Psoas muscle (tissue), 8 donors: ENCODE data around the gene PRKAG2. TPM values are rescaled to one million over a fixed set of nuclear protein-coding genes. Genes with fewer than 3 reads are reported as not detected.

Experiments used
- ATAC-seq, 4 donors: fragments of 200-7000 bp; cut with Tn5 transposase; one replicate each; pipeline ENCODE4 v1.9.1; 2020; ENCODE audit warnings: moderate library complexity in 3 of 4, mild to moderate bottlenecking in 2 of 4
- DNase-seq, 2 donors: peaks; one replicate each; pipeline ENCODE4 v3.0.0-alpha.2; 2020
- H3K27ac ChIP-seq: fragments of 200-600 bp; one replicate; pipeline ENCODE4 v1.8.0; 2022
- H3K27me3 ChIP-seq, 3 donors: fragments of 200-600 bp in 1 of 3; one replicate each; pipeline versions ENCODE4 v1.6.1 to v1.8.0; 2013 to 2022; ENCODE audit warnings: low read length in 2 of 3, mild to moderate bottlenecking in 2 of 3, moderate library complexity in 1 of 3; ENCODE audit not compliant: insufficient read depth in 3 of 3
- H3K36me3 ChIP-seq, 2 donors: fragments of 200-600 bp in 1 of 2; one replicate each; pipeline versions ENCODE4 v1.6.1 to v1.8.0; 2013 to 2022; ENCODE audit warnings: low read depth in 1 of 2, mild to moderate bottlenecking in 1 of 2, moderate library complexity in 1 of 2; ENCODE audit not compliant: insufficient read depth in 1 of 2
- H3K4me1 ChIP-seq: fragments of 200-600 bp; one replicate; pipeline ENCODE4 v1.8.0; 2022
- H3K4me3 ChIP-seq: fragments of 200-600 bp; one replicate; pipeline ENCODE4 v1.8.0; 2022; ENCODE audit warnings: mild to moderate bottlenecking
- H3K9me3 ChIP-seq: fragments of 200-600 bp; one replicate; pipeline ENCODE4 v1.8.0; 2022
- WGBS, 3 donors: extraction: QIAGEN DNeasy Blood & Tissue Kit; methylation state at CpG; one replicate each; pipeline versions ENCODE4 v1.1.6 to v1.1.7; 2013; 5-methylcytosine and 5-hydroxymethylcytosine counted together
- intact Hi-C, 2 donors: fragments of 100-400 bp; cut with DNase I; formaldehyde crosslinking; loops; one replicate each; pipeline versions ENCODE4 v1.11.0 to v1.14.2; 2022
- polyA plus RNA-seq, 3 donors: library from polyadenylated mRNA; stranded (reverse); fragments of 200-250 nt; gene quantifications; one replicate each; pipeline ENCODE4 v1.2.3, GENCODE V29; 2013
- total RNA-seq, 4 donors: library from RNA; stranded (reverse); fragmentation: NEBNext Ultra II Directional in 2 of 4; extraction: Animal tissue kit (Norgen Biotek cat#: 25700) in 2 of 4; gene quantifications; one replicate each; pipeline versions ENCODE4 v1.2.1 to v1.2.4, GENCODE V29; 2021 to 2023
- TF ChIP-seq, protein P1 (sequence below): fragments of 200-600 bp; IDR thresholded peaks from one replicate; pipeline ENCODE4 v1.8.0; 2022; ENCODE audit warnings: antibody characterized with exemption
- donor health status: healthy with polysubstance abuse.
- donor health status: DM: no; HTN: no; CAD: no; lungs with moderate emphysema.
- donor health status: Bipolar disorder and iron deficiency.
- donor health status: healthy.
- donor health status: DM: yes; HTN: yes; CAD: no.
- donor health status: DM: no; HTN: no; CAD: no.
- donor health status: DM: no; HTN: no; CAD: no.
- donor health status: DM: yes; HTN: yes; CAD: no.

Gene PRKAG2
- total and polyA plus RNA-seq, 7 donors: 9.3 to 143 (median 19.8) TPM

DNA sequence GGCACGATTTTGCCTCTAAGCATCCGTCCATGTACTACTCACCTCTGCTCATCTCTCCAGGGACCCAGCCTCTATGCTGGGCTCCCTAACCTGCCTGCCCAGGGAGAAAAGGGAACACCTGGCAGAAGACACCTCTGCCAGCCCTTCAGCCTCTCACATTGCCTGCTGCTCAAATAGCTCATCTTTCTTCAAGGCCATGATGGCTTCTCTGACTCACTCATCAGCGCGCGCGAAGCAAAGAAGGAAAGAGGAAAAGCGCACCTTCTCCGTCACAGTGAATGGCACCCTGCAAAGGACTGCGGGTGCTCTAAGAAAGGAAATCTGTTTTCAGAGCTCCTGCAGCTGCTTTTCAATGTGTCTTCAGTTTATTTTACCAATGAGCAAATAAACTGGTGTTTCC, 174.0 kb downstream of the PRKAG2 start:
- no peak overlapping the region for H3K27ac ChIP-seq
- H3K36me3 ChIP-seq: no peaks in the 10 kb centered on the region
- H3K27me3 ChIP-seq: no peaks in the 10 kb centered on the region
- no peak overlapping the region for H3K4me3 ChIP-seq
- intact Hi-C loops: no loop called here
- TF ChIP-seq, protein P1, sequence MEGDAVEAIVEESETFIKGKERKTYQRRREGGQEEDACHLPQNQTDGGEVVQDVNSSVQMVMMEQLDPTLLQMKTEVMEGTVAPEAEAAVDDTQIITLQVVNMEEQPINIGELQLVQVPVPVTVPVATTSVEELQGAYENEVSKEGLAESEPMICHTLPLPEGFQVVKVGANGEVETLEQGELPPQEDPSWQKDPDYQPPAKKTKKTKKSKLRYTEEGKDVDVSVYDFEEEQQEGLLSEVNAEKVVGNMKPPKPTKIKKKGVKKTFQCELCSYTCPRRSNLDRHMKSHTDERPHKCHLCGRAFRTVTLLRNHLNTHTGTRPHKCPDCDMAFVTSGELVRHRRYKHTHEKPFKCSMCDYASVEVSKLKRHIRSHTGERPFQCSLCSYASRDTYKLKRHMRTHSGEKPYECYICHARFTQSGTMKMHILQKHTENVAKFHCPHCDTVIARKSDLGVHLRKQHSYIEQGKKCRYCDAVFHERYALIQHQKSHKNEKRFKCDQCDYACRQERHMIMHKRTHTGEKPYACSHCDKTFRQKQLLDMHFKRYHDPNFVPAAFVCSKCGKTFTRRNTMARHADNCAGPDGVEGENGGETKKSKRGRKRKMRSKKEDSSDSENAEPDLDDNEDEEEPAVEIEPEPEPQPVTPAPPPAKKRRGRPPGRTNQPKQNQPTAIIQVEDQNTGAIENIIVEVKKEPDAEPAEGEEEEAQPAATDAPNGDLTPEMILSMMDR: no peak
- DNase-seq (peak in 1 of 2 donors; percentile 10), ATAC-seq (no peak)
- H3K4me1 ChIP-seq: peaks cover 32% of the 10 kb centered on the region
- no peaks in the 10 kb centered on the region for H3K9me3 ChIP-seq
- WGBS, 3 donors: 93 to 96% (median 96%) methylated on average over 9 of the region's 9 CpGs

DNA sequence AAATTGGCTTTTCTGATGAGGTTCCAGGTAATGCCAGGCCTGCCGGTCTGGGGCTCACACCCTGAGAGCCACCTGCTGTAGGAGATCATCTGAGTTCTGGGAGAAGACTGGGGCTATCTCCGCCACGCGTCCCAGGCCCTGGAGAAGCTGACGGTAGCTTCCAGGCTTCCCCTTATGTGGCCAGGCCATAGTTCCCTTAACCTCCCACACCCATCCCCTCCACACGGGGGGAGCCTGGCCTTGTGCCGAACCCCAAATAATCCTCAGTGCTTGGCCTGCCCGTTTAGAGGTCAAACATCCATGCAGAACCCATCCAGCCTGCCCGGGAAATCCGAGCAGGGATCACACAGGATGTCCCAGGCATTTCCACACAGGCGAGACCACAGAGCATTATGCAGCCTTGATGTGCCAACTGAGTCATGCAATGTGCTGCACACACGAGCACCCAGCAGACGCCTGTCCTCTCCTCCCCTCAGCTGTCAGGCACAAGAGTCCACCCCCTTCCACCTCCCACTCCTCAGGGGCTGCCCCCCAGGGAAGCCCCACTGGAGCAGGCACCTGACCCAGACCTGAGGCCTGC, 176.2 kb downstream of the PRKAG2 start:
- Histone ChIP-seq H3K27me3 (no peaks in the 10 kb centered on the region), H3K27ac (no peak overlapping the region), H3K36me3 (no peaks in the 10 kb centered on the region), H3K9me3 (no peaks in the 10 kb centered on the region), H3K4me3 (no peak overlapping the region), H3K4me1 (peaks cover 22% of the 10 kb centered on the region)
- TF ChIP-seq, protein P1: no peak
- WGBS, 3 donors: 73 to 84% (median 74%) methylated on average over 13 of the region's 13 CpGs
- DNase-seq: no peak
- intact Hi-C loops: no loop called here
- peak in 3 of 4 donors; percentile 36 to 57 (median 55) for ATAC-seq

DNA sequence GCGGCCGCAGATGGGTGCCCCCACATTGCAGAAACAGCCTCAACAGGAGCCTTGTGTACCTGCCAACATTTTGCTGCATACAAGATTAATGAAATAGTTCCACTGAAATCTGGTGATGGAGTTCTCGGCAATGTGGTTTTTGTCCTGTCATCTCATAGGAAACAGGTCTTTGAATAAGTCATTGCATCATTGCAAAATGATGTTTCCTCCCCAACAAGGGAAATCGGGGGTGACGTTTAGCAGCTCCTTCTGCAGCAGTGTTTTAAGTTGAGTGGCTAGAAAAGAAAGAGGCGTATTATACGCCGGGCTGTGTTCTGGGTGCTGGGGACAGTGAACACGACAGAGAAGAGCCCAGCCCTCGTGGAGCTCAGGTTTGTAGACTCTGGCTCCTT, 177.0 kb downstream of the PRKAG2 start:
- DNase-seq (no peak), ATAC-seq (no peak)
- Histone ChIP-seq H3K36me3 (no peaks in the 10 kb centered on the region), H3K9me3 (no peaks in the 10 kb centered on the region), H3K4me3 (no peak overlapping the region), H3K4me1 (peaks cover 22% of the 10 kb centered on the region), H3K27me3 (no peaks in the 10 kb centered on the region), H3K27ac (no peak overlapping the region)
- 90 to 92% (median 92%) methylated on average over 10 of the region's 10 CpGs for WGBS, 3 donors
- TF ChIP-seq, protein P1: no peak
- intact Hi-C loops: loop anchor here (5.0 kb wide), 2 partner anchors 42 to 52 kb away; no protein-coding TSS in a partner anchor

DNA sequence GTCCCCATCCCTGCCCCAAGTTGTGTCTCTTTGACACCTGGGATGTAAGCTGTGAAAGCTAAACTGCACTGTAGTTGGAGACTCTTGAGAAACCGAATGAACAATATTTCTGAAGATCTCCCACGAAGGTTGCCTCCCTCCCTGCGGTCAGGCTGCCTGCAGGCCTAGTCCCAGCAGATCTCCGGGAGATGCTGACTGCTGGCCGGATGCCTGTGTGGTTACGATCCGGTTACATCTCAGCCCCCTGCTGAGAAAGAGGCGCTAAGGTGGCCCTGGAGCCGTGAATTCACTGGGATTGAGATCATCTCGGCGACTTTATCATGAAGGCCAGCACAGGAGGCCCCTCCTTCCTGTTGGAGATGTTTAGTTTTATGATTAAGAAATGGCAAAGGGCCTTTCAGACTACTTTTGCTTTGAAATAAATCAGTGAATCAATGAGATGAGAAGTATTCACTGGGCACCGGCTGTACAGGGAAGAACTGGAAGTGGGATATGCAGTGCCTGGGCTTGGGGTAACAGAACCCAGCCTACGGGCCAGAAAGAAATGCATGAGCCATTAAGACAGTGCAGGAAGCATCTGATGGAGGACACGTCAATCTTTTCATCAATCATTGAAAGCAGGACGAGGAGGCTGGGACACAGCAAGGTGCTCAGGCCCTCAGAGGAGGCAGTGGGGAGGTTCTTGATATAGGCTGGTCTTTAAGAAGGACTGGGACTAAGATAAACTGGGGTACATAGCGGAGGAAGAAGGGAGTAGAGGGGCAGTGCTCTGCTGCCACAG, 177.6 kb downstream of the PRKAG2 start:
- WGBS, 3 donors: 86 to 90% (median 90%) methylated on average over 16 of the region's 16 CpGs
- no peaks in the 10 kb centered on the region for H3K9me3 ChIP-seq
- no peaks in the 10 kb centered on the region for H3K27me3 ChIP-seq
- no peak overlapping the region for H3K4me3 ChIP-seq
- DNase-seq (no peak), ATAC-seq (no peak)
- H3K36me3 ChIP-seq: no peaks in the 10 kb centered on the region
- H3K4me1 ChIP-seq: peaks cover 22% of the 10 kb centered on the region
- no peak overlapping the region for H3K27ac ChIP-seq
- TF ChIP-seq, protein P1: no peak
- intact Hi-C loops: loop anchor here (5.0 kb wide), 2 partner anchors 43 to 53 kb away; no protein-coding TSS in a partner anchor
